Measurements from ENCODE around the gene BCOR. TPM values are rescaled to one million over a fixed set of nuclear protein-coding genes. Genes with fewer than 3 reads are reported as not detected.
A peak's percentile ranks its signal among the peaks of the same experiment; 100 is the strongest.

BCOR gene
- total RNA-seq, 2 experiments from 2014 or later = 34.7 to 51.1 TPM

DNA sequence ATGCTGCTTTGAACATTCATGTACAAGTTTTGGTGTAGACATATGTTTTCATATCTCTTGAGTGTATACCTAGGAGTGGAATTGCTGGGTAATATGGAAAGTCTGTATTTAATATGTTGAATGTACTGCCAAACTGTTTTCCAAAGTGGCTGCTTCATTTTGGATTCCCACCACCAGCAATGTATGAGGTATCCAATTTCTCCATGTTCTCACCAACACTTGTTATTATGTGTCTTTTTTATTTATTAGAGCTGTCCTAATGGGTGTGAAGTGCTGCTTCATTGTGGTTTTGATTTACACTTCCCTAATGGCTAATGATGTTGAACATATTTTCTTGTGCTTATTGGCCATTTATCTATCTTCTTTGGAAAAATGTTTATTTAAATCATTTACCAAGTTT lies 60.4 kb downstream of the BCOR start:
- H3K27ac Mint-ChIP-seq = no peak overlapping the region
- no peaks in the 10 kb centered on the region for H3K27me3 Mint-ChIP-seq
- ATAC-seq (no peak), DNase-seq (no peak)
- peaks cover 18% of the 10 kb centered on the region for H3K4me1 Mint-ChIP-seq
- ChIA-PET POLR2A (no interaction called here), CTCF (interaction anchor here (0.6 to 1.2 kb wide), 3 partner anchors 9 to 1616 kb away, joined by 3 read pairs; no protein-coding TSS in a partner anchor)
- H3K9me3 Mint-ChIP-seq (ENCODE audit: low read depth) = no peaks in the 10 kb centered on the region
- no peak overlapping the region for H3K4me3 Mint-ChIP-seq
- intact Hi-C loops (cut with DNase I, micrococcal nuclease) = no loop called here
- H3K36me3 Mint-ChIP-seq (ENCODE audit: low read depth) = no peaks in the 10 kb centered on the region

DNA sequence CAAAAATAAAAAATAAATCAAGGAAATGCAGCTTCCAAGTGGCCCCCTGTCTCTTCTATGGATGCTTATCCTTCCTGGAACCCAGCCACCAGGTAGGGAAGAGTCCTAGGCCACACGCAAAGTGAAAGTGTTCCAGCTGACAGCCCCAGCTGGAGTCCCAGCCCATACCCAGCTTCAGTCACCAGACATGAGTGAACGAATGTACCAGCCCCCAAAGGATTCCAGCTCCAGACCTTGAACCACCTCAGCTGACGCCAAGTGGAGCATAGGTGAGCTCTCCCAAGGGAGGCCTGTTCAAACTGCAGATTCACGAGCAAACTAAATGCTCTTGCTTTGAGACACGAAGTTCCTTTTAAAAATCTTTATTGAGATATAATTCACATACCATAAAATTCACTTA lies 62.0 kb downstream of the BCOR start:
- Mint-ChIP-seq H3K27me3 (no peaks in the 10 kb centered on the region), H3K4me3 (no peak overlapping the region), H3K9me3 (ENCODE audit: low read depth) (no peaks in the 10 kb centered on the region), H3K4me1 (peaks cover 5% of the 10 kb centered on the region), H3K27ac (no peak overlapping the region), H3K36me3 (ENCODE audit: low read depth) (no peaks in the 10 kb centered on the region)
- ChIA-PET POLR2A (no interaction called here), CTCF (no interaction called here)
- DNase-seq (no peak), ATAC-seq (no peak)
- intact Hi-C loops (cut with DNase I, micrococcal nuclease) = no loop called here

DNA sequence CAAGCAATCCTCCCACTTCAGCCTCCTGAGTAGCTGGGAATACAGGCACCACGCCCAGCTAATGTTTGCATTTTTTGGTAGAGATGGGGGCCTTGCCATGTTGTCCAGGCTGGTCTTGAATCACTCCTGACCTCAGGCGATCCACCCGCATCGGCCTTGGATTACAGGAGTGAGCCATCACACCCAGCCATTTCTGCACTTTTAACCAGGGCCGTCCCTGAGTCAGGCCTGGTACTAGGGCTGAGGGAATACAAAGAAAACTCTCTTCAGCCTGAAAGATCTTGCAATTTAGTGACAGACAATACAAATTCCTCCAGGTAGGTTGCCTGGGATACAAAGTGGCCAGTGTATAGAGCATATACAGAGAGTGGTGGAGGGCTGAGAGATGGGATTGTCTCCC lies 65.8 kb downstream of the BCOR start:
- DNase-seq (no peak), ATAC-seq (no peak)
- Mint-ChIP-seq H3K4me3 (no peak overlapping the region), H3K9me3 (ENCODE audit: low read depth) (no peaks in the 10 kb centered on the region), H3K27ac (no peak overlapping the region), H3K27me3 (no peaks in the 10 kb centered on the region), H3K36me3 (ENCODE audit: low read depth) (no peaks in the 10 kb centered on the region), H3K4me1 (no peaks in the 10 kb centered on the region)
- ChIA-PET CTCF (interaction anchor here (0.7 to 1.1 kb wide), 2 partner anchors 331 to 342 kb away, joined by 3 read pairs; no protein-coding TSS in a partner anchor), POLR2A (no interaction called here)
- intact Hi-C loops (cut with DNase I, micrococcal nuclease) = no loop called here

DNA sequence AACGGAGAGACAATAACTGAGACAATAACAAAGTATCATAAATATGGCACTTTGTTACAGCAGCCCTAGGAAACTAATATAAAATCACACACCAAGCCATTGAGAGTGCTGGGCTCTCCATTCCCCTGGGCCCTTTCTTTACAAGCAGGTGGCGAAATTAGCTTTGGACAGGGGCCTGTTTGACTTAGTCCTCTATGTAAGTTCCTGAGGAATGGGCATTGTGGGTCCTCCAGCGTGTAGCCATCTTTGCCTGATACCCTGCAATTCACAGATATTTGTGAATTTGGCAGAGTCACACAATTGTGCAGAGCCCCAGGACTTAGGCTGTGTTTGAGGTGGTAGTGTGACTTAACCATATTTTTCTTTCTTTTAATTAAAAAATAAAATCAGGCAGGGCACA lies 67.6 kb downstream of the BCOR start:
- CTCF ChIA-PET = interaction anchor here (0.7 kb wide), 1 partner anchor 37 kb away, joined by 3 read pairs; no protein-coding TSS in a partner anchor
- ATAC-seq (no peak), DNase-seq (no peak)
- Mint-ChIP-seq H3K36me3 (ENCODE audit: low read depth) (no peaks in the 10 kb centered on the region), H3K27ac (no peak overlapping the region), H3K9me3 (ENCODE audit: low read depth) (no peaks in the 10 kb centered on the region), H3K27me3 (no peaks in the 10 kb centered on the region), H3K4me3 (no peak overlapping the region), H3K4me1 (no peaks in the 10 kb centered on the region)
- intact Hi-C loops (cut with DNase I, micrococcal nuclease) = no loop called here
- POLR2A ChIA-PET = no interaction called here

DNA sequence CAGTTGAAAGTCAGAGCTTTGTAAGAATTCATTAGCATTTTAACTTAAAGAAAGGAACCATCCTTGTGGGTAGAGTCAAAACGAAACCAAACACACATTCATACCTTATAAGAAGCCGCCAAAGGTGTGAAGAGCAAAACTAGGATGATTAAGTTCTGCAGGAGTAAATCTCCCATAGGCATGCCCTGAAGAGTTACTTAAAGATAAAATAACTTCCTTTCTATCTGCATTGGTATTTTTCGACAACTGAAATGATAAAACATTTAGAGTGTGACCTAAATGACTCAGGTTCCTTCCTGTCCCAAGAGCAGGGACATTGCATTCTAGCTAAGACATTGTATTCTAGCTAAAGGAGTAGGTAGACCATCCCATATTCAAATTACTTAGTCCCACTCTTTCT lies 75.3 kb downstream of the BCOR start:
- CTCF ChIA-PET = interaction anchor here (0.8 to 1.4 kb wide), 2 partner anchors 292 to 1148 kb away, joined by 3 to 4 read pairs; no protein-coding TSS in a partner anchor
- POLR2A ChIA-PET = interaction anchor here (0.7 kb wide), 2 partner anchors 11 to 163 kb away, joined by 3 to 4 read pairs; no protein-coding TSS in a partner anchor
- H3K4me3 Mint-ChIP-seq = no peak overlapping the region
- H3K36me3 Mint-ChIP-seq (ENCODE audit: low read depth) = no peaks in the 10 kb centered on the region
- DNase-seq = no peak
- H3K27ac Mint-ChIP-seq = no peak overlapping the region
- ATAC-seq = peak; percentile 95
- peaks cover 13% of the 10 kb centered on the region for H3K4me1 Mint-ChIP-seq
- intact Hi-C loops (cut with DNase I, micrococcal nuclease) = no loop called here
- no peaks in the 10 kb centered on the region for H3K27me3 Mint-ChIP-seq
- peaks cover 2% of the 10 kb centered on the region for H3K9me3 Mint-ChIP-seq (ENCODE audit: low read depth)

DNA sequence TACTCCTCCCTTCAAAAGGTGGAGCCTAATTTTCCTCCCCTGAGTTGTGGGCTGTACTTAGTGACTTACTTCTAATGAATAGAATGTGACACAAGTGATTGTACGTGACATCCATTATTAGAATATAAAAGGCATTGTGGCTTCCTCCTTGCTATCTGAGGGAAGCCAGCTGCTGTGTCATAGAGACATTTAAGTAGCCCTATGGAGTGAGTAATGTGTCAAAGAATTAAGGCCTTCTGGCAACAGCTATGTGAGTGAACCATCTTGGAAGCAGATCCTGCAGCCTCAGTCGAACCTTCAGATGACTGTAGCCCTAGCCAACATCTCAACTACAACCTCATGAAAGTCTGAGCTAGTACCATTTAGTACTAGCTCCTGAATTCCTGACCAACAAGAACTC lies 76.1 kb downstream of the BCOR start:
- no peak for ATAC-seq
- ChIA-PET POLR2A (interaction anchor here (0.6 kb wide), 1 partner anchor 71 kb away, joined by 3 read pairs; no protein-coding TSS in a partner anchor), CTCF (interaction anchor here (0.8 to 1.4 kb wide), 2 partner anchors 291 to 1147 kb away, joined by 3 to 4 read pairs; no protein-coding TSS in a partner anchor)
- H3K4me1 Mint-ChIP-seq = peaks cover 13% of the 10 kb centered on the region
- H3K27me3 Mint-ChIP-seq = no peaks in the 10 kb centered on the region
- H3K27ac Mint-ChIP-seq = peak overlapping the region; percentile 25
- no peaks in the 10 kb centered on the region for H3K36me3 Mint-ChIP-seq (ENCODE audit: low read depth)
- no peak overlapping the region for H3K4me3 Mint-ChIP-seq
- no peak for DNase-seq
- intact Hi-C loops (cut with DNase I, micrococcal nuclease) = no loop called here
- H3K9me3 Mint-ChIP-seq (ENCODE audit: low read depth) = peaks cover 2% of the 10 kb centered on the region

DNA sequence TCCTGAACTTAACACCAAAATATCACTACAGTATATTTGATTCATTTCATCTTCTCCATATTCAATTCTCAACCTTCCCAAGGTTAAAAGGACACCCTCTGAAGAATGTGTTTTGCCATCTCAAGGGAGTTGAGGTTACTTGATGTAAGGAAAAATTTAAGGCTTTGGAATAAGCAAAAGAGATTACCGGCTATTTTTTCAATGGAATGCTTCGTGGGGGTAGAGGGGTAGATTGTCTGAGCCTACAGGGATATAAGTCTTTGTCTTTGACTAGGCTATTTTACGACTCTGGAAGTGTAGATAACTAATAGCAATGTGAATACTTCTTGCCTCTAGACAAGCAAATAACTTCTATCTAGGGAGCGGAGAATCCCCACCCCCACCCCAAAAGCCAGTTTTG lies 78.2 kb downstream of the BCOR start:
- Mint-ChIP-seq H3K27ac (no peak overlapping the region), H3K36me3 (ENCODE audit: low read depth) (no peaks in the 10 kb centered on the region), H3K4me1 (peaks cover 13% of the 10 kb centered on the region), H3K4me3 (no peak overlapping the region), H3K9me3 (ENCODE audit: low read depth) (peaks cover 4% of the 10 kb centered on the region), H3K27me3 (no peaks in the 10 kb centered on the region)
- ATAC-seq = no peak
- no peak for DNase-seq
- CTCF ChIA-PET = no interaction called here
- POLR2A ChIA-PET = no interaction called here
- intact Hi-C loops (cut with DNase I, micrococcal nuclease) = no loop called here

DNA sequence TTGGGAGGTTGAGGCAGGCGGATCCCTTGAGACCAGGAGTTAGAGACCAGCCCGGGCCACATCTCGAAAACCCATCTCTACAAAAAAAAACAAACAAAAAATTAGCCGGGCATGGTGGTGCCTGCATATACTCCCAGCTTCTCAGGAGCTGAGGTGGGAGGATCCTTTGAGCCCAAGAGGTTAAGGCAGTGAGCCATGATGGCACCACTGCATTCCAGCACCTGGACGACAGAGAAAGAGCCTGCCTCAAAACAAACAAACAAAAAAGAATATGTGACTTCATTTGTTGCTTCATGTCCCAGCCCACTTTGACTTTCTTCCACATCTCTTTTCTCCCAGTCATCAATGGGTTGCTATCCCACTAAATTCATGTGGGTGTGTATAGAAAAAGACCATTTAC lies 79.7 kb downstream of the BCOR start:
- DNase-seq = no peak
- ATAC-seq = no peak
- no peaks in the 10 kb centered on the region for H3K27me3 Mint-ChIP-seq
- H3K4me1 Mint-ChIP-seq = peaks cover 13% of the 10 kb centered on the region
- intact Hi-C loops (cut with DNase I, micrococcal nuclease) = no loop called here
- H3K9me3 Mint-ChIP-seq (ENCODE audit: low read depth) = peaks cover 4% of the 10 kb centered on the region
- ChIA-PET POLR2A (no interaction called here), CTCF (no interaction called here)
- H3K27ac Mint-ChIP-seq = no peak overlapping the region
- H3K36me3 Mint-ChIP-seq (ENCODE audit: low read depth) = no peaks in the 10 kb centered on the region
- H3K4me3 Mint-ChIP-seq = no peak overlapping the region

DNA sequence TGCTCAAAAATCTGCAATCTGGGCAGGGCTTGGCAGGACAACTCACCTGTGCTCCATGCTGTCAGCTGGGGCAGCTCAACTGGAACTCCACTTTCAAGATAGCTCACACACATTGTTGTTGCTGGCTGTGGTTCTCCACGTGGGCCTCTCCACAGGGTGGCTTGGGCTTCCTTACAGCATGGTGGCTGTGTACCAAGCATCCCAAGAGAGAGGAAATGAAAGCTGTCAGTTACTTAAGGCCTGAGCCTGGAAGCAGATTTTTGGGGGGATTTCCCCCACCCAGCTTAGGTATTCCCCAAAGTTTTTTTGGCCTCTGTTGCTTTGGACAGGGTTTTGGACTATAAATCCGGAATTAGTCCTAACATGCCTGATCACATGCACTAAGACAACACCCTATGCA lies 81.0 kb downstream of the BCOR start:
- peaks cover 4% of the 10 kb centered on the region for H3K27me3 Mint-ChIP-seq
- ATAC-seq (no peak), DNase-seq (peak; percentile 19)
- H3K27ac Mint-ChIP-seq = no peak overlapping the region
- intact Hi-C loops (cut with DNase I, micrococcal nuclease) = no loop called here
- CTCF ChIA-PET = no interaction called here
- no peaks in the 10 kb centered on the region for H3K36me3 Mint-ChIP-seq (ENCODE audit: low read depth)
- no peak overlapping the region for H3K4me3 Mint-ChIP-seq
- peaks cover 4% of the 10 kb centered on the region for H3K9me3 Mint-ChIP-seq (ENCODE audit: low read depth)
- POLR2A ChIA-PET = no interaction called here
- peaks cover 10% of the 10 kb centered on the region for H3K4me1 Mint-ChIP-seq

DNA sequence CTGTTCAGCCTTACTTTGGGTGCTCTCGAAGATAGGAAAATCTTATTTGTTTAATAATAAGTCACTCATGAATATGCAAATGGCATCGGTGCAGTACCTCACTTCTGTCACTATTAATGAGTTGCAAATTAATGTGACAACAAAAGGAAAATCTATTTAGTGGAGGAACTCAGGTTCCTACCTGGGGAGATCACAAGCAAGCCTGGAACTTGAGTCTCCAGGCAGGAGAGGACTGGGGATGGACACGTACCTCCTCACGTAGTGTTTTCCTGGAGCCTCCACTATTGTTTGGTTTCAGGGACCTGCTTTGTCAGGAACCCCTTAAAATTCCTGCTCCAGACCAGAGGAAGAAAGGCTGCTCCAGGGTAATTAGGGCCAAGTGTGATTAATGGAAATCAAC lies 82.1 kb downstream of the BCOR start:
- Mint-ChIP-seq H3K27ac (no peak overlapping the region), H3K9me3 (ENCODE audit: low read depth) (peaks cover 2% of the 10 kb centered on the region), H3K36me3 (ENCODE audit: low read depth) (no peaks in the 10 kb centered on the region), H3K4me3 (no peak overlapping the region), H3K4me1 (peaks cover 15% of the 10 kb centered on the region), H3K27me3 (peaks cover 9% of the 10 kb centered on the region)
- intact Hi-C loops (cut with DNase I, micrococcal nuclease) = no loop called here
- POLR2A ChIA-PET = no interaction called here
- no peak for DNase-seq
- ATAC-seq = no peak
- CTCF ChIA-PET = interaction anchor here (0.6 kb wide), 1 partner anchor 366 kb away, joined by 3 read pairs; no protein-coding TSS in a partner anchor

DNA sequence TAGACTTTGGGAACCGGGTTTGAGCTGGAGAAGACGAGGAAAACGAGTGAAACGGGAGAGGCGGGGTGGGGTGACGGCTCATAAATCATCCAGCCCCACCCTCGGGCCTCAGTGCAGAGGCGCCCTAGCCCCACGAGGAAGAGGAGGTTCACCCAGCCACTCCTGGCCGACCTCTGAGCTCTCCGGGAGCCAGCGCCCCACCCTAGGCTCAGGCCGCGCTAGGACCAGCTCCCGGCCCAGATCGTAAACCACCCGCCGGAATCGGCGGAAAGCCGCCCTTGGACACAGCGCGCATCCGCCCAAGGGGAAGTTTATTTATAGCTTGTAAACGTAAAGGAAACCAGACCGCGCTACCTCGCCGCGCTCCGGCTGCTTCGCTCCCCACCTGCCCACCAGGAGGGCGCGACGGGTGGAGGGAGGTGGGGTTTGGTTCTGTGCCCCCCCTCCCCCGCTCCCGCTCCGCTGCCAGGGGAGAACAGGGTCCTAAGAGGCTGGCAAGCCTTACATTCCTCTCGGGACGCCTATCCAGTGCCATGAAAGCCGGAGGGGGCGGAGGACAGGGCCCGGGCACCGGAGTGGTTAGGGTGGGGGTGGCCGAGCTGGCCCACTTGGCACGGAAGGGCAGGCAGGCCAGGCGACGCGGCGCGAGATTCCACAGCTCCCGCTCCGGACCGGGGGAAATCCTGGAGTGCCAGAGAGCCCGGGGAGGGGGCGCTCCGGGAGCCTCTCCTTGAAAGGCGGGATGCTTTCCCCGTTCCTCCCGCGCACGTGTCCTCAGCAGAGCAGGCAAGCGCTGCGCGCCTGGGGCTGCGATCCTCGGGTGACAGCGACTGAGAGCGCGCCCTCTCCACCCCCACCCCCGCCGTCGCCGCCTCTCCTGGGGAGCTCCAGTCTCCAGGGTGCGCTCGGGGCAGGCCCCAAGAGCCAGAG lies 84.2 kb downstream of the BCOR start:
- peaks cover 25% of the 10 kb centered on the region for H3K4me1 Mint-ChIP-seq
- peak overlapping the region; percentile 63 for H3K4me3 Mint-ChIP-seq
- intact Hi-C loops (cut with DNase I, micrococcal nuclease) = loop anchor here (1.0 to 5.0 kb wide), 9 partner anchors 81 to 281 kb away; partner anchors contain the start of gene BCOR (in 1 of the 2)
- ChIA-PET POLR2A (interaction anchor here (0.7 kb wide), 1 partner anchor 206 kb away, joined by 8 read pairs; no protein-coding TSS in a partner anchor), CTCF (interaction anchor here (0.8 kb wide), 1 partner anchor 164 kb away, joined by 3 read pairs; no protein-coding TSS in a partner anchor)
- ATAC-seq (peak; percentile 35), DNase-seq (peak; percentile 58)
- peaks cover 2% of the 10 kb centered on the region for H3K9me3 Mint-ChIP-seq (ENCODE audit: low read depth)
- H3K27ac Mint-ChIP-seq = peak overlapping the region; percentile 31
- no peaks in the 10 kb centered on the region for H3K36me3 Mint-ChIP-seq (ENCODE audit: low read depth)
- H3K27me3 Mint-ChIP-seq = peaks cover 16% of the 10 kb centered on the region
